PC-3 (cell line): ENCODE data around the gene DKKL1. TPM values are rescaled to one million over a fixed set of nuclear protein-coding genes. Genes with fewer than 3 reads are reported as not detected.
"Not testable (repeated sequence)": the region's sequence is repeated elsewhere in the genome, so short reads cannot be mapped to it uniquely, and the experiment has no call there.

ENCODE experiments used
- ATAC-seq: fragments of 200-7000 bp; cut with Tn5 transposase; 2 replicates; pipeline ENCODE4 v1.9.1; 2020; ENCODE audit warnings: mild to moderate bottlenecking, moderate library complexity
- BruUV-seq: library from RNA; stranded (reverse); fragments of 400-500 nt; replicated peaks from 2 replicates; lab custom pipeline; 2021; lab: Mats Ljungman, UMichigan
- CTCF ChIA-PET: fragments of 300-600 bp; sonication (Branson Sonifier 250); formaldehyde crosslinking; loops from one replicate; lab custom pipeline; 2022; ENCODE audit warnings: antibody characterized with exemption; lab: Charles Lee
- POLR2A ChIA-PET: fragments of 300-600 bp; sonication (Branson Sonifier 250); formaldehyde crosslinking; loops from one replicate; lab custom pipeline; 2022; ENCODE audit warnings: antibody characterized with exemption; ENCODE audit not compliant: unreplicated experiment; lab: Charles Lee
- DNase-seq: peaks from one replicate; pipeline ENCODE4 v3.0.0-alpha.2; 2015
- H2AFZ ChIP-seq: fragments of 300-600 bp; sonication (generic); 2 replicates; pipeline ENCODE4 v1.6.0; 2016; ENCODE audit warnings: antibody characterized with exemption, low read length
- H3F3A ChIP-seq: fragments of 300-600 bp; sonication (generic); one replicate; pipeline ENCODE4 v1.6.0; 2017; ENCODE audit warnings: antibody characterized with exemption, low read length, control low read depth, mild to moderate bottlenecking; ENCODE audit not compliant: unreplicated experiment
- H3K27ac ChIP-seq: fragments of 300-600 bp; sonication (generic); 2 replicates; pipeline ENCODE4 v1.5.1; 2016; ENCODE audit warnings: mild to moderate bottlenecking, low read length
- H3K27me3 ChIP-seq: fragments of 300-600 bp; sonication (generic); 2 replicates; pipeline ENCODE4 v1.6.1; 2016; ENCODE audit warnings: low read length, mixed read lengths
- H3K36me3 ChIP-seq: fragments of 300-600 bp; sonication (generic); 2 replicates; pipeline ENCODE4 v1.6.1; 2016; ENCODE audit warnings: low read depth, mixed run types, low read length, mixed read lengths
- H3K4me1 ChIP-seq: fragments of 300-600 bp; sonication (generic); 2 replicates; pipeline ENCODE4 v1.5.1; 2016; ENCODE audit warnings: low read length; ENCODE audit not compliant: insufficient read depth
- H3K4me2 ChIP-seq: fragments of 300-600 bp; sonication (generic); 2 replicates; pipeline ENCODE4 v1.6.0; 2016; ENCODE audit warnings: low read length
- H3K4me3 ChIP-seq: fragments of 300-600 bp; sonication (generic); 2 replicates; pipeline ENCODE4 v1.5.1; 2016; ENCODE audit warnings: mild to moderate bottlenecking, low read length, mixed read lengths
- H3K79me2 ChIP-seq: fragments of 300-600 bp; sonication (generic); 2 replicates; pipeline ENCODE4 v1.6.1; 2017; ENCODE audit warnings: low read length, mixed read lengths
- H3K9ac ChIP-seq: fragments of 300-600 bp; sonication (generic); 2 replicates; pipeline ENCODE4 v1.6.0; 2016; ENCODE audit warnings: mild to moderate bottlenecking, low read length
- H3K9me2 ChIP-seq: fragments of 300-600 bp; sonication (generic); replicated peaks from 2 replicates; pipeline ENCODE4 v1.6.1; 2016; ENCODE audit warnings: mixed run types, low read length, mixed read lengths
- H3K9me3 ChIP-seq: fragments of 300-600 bp; sonication (generic); 2 replicates; pipeline ENCODE4 v1.6.1; 2016; ENCODE audit warnings: low read length, mixed read lengths
- H4K20me1 ChIP-seq: fragments of 300-600 bp; sonication (generic); 2 replicates; pipeline ENCODE4 v1.6.1; 2016; ENCODE audit warnings: low read length, mixed read lengths
- CTCF ChIP-seq: fragments of 300-600 bp; sonication (generic); conservative IDR thresholded peaks from 2 replicates; pipeline ENCODE4 v1.5.1; 2017; ENCODE audit warnings: antibody characterized with exemption, low read depth, mild to moderate bottlenecking, low read length
- EZH2 ChIP-seq: fragments of 300-600 bp; sonication (generic); IDR thresholded peaks from one replicate; pipeline ENCODE4 v1.6.1; 2017; ENCODE audit warnings: antibody characterized with exemption, mild to moderate bottlenecking, low read length; ENCODE audit not compliant: unreplicated experiment
- EZH2phosphoT487 ChIP-seq: fragments of 300-600 bp; sonication (generic); IDR thresholded peaks from 2 replicates; pipeline ENCODE4 v1.6.1; 2018; ENCODE audit warnings: mild to moderate bottlenecking, antibody characterized with exemption, low read length, borderline replicate concordance
- intact Hi-C: fragments of 100-400 bp; cut with micrococcal nuclease; formaldehyde crosslinking; loops from 2 replicates; pipeline ENCODE4 v1.9.0; 2023
- total RNA-seq: library from RNA; depleted of rRNA; stranded (reverse); fragments of >200 nt; gene quantifications from 2 replicates; pipeline ENCODE4 v1.2.3, GENCODE V29; 2014

The DKKL1 gene
- total RNA-seq, 1 experiment from 2014 or later = 2.4 TPM

GRCh38 chr19:49331616-49332055 lies 32.0 kb upstream of the DKKL1 start:
- Histone ChIP-seq H3K9me2 (no peaks in the 10 kb centered on the region), H2AFZ (no peak overlapping the region), H4K20me1 (no peaks in the 10 kb centered on the region), H3K27me3 (no peaks in the 10 kb centered on the region), H3K4me3 (no peak overlapping the region), H3K9me3 (no peaks in the 10 kb centered on the region), H3K27ac (no peak overlapping the region), H3F3A (no peaks in the 10 kb centered on the region), H3K9ac (no peak overlapping the region), H3K79me2 (no peaks in the 10 kb centered on the region), H3K4me1 (no peaks in the 10 kb centered on the region), H3K36me3 (no peaks in the 10 kb centered on the region), H3K4me2 (no peak overlapping the region)
- TF ChIP-seq CTCF = no peak
- TF ChIP-seq EZH2phosphoT487 = no peak
- TF ChIP-seq EZH2 = no peak
- DNase-seq = peak; percentile 55
- peak; percentile 69; the same call in 1 of the 2 replicates for ATAC-seq
- POLR2A ChIA-PET = interaction anchor here (0.5 to 0.7 kb wide), 3 partner anchors 8 to 150 kb away, joined by 3 to 11 read pairs (median 9); no protein-coding TSS in a partner anchor
- intact Hi-C loops = no loop called here
- BruUV-seq = no TSS peak
- CTCF ChIA-PET = no interaction called here

- H3K79me2 ChIP-seq, POLR2A ChIA-PET, H3K27ac ChIP-seq, H3K4me1 ChIP-seq, H3K4me3 ChIP-seq, CTCF ChIA-PET, DNase-seq, H3K27me3 ChIP-seq, H4K20me1 ChIP-seq, H3F3A ChIP-seq, H2AFZ ChIP-seq, H3K9me3 ChIP-seq, ATAC-seq, H3K36me3 ChIP-seq, H3K4me2 ChIP-seq, H3K9ac ChIP-seq, BruUV-seq, intact Hi-C loops, H3K9me2 ChIP-seq: not testable (repeated sequence)
Measured at GRCh38 chr19:49332691-49333417, 30.8 kb upstream of the DKKL1 start.

GRCh38 chr19:49333418-49333805 lies 30.3 kb upstream of the DKKL1 start:
- Histone ChIP-seq H2AFZ (no peak overlapping the region), H3K4me1 (no peaks in the 10 kb centered on the region), H3K79me2 (no peaks in the 10 kb centered on the region), H3K9ac (no peak overlapping the region), H3K36me3 (no peaks in the 10 kb centered on the region), H3F3A (no peaks in the 10 kb centered on the region), H3K9me2 (no peaks in the 10 kb centered on the region), H3K4me2 (no peak overlapping the region), H3K27ac (no peak overlapping the region), H4K20me1 (no peaks in the 10 kb centered on the region), H3K4me3 (no peak overlapping the region), H3K27me3 (no peaks in the 10 kb centered on the region), H3K9me3 (no peaks in the 10 kb centered on the region)
- POLR2A ChIA-PET = no interaction called here
- no peak for ATAC-seq
- intact Hi-C loops = no loop called here
- DNase-seq = no peak
- CTCF ChIA-PET = no interaction called here
- TF ChIP-seq CTCF (no peak), EZH2phosphoT487 (no peak), EZH2 (no peak)
- no TSS peak for BruUV-seq
